GM23338 (cell line): ENCODE data around the gene DCAF4L1. TPM values are rescaled to one million over a fixed set of nuclear protein-coding genes. Genes with fewer than 3 reads are reported as not detected.

Experiments used
- ATAC-seq: fragments of 200-7000 bp; cut with Tn5 transposase; 3 replicates; pipeline ENCODE4 v1.9.1; 2020
- DNase-seq: peaks from one replicate; pipeline ENCODE4 v3.0.0-alpha.2; 2015; ENCODE audit warnings: low spot score
- H2AFZ ChIP-seq: fragments of 200-600 bp; sonication (generic); 2 replicates; pipeline ENCODE4 v1.8.0; 2016; ENCODE audit warnings: antibody characterized with exemption, mild to moderate bottlenecking, moderate library complexity
- H3F3A ChIP-seq: fragments of 200-600 bp; sonication (generic); replicated peaks from 2 replicates; pipeline ENCODE4 v1.8.0; 2017; ENCODE audit warnings: antibody characterized with exemption, mixed run types, low read depth
- H3K27ac ChIP-seq: fragments of 200-600 bp; sonication (generic); 2 replicates; pipeline ENCODE4 v1.6.1; 2016; ENCODE audit warnings: low read depth
- H3K27me3 ChIP-seq: fragments of 200-600 bp; sonication (generic); 2 replicates; pipeline ENCODE4 v1.8.0; 2016; ENCODE audit warnings: mild to moderate bottlenecking, mixed run types, moderate library complexity; ENCODE audit not compliant: insufficient read depth
- H3K36me3 ChIP-seq: fragments of 200-600 bp; sonication (generic); 2 replicates; pipeline ENCODE4 v1.8.0; 2016; ENCODE audit warnings: mild to moderate bottlenecking; ENCODE audit not compliant: insufficient read depth
- H3K4me1 ChIP-seq: fragments of 200-600 bp; sonication (generic); 2 replicates; pipeline ENCODE4 v1.8.0; 2016; ENCODE audit warnings: mild to moderate bottlenecking, moderate library complexity; ENCODE audit not compliant: insufficient read depth
- H3K4me2 ChIP-seq: fragments of 200-600 bp; sonication (generic); 2 replicates; pipeline ENCODE4 v1.7.1; 2017; ENCODE audit warnings: mixed run types
- H3K4me3 ChIP-seq: fragments of 200-600 bp; sonication (generic); 2 replicates; pipeline ENCODE4 v1.6.1; 2016; ENCODE audit warnings: mixed run types
- H3K79me2 ChIP-seq: fragments of 200-600 bp; sonication (generic); replicated peaks from 2 replicates; pipeline ENCODE4 v1.8.0; 2017; ENCODE audit warnings: mild to moderate bottlenecking; ENCODE audit not compliant: insufficient read depth
- H3K9me2 ChIP-seq: fragments of 200-600 bp; sonication (generic); 2 replicates; pipeline ENCODE4 v1.8.0; 2017; ENCODE audit not compliant: insufficient read depth
- H4K20me1 ChIP-seq: fragments of 200-600 bp; sonication (generic); replicated peaks from 2 replicates; pipeline ENCODE4 v1.8.0; 2017; ENCODE audit warnings: mild to moderate bottlenecking; ENCODE audit not compliant: insufficient read depth
- H3K27ac Mint-ChIP-seq: 2 replicates; pipeline ENCODE4 v1.8.0; 2020; ENCODE audit warnings: inconsistent platforms, mild to moderate bottlenecking, moderate library complexity, mixed read lengths
- H3K27me3 Mint-ChIP-seq: 3 replicates; pipeline ENCODE4 v1.8.0; 2022; ENCODE audit warnings: low read depth, mild to moderate bottlenecking, moderate library complexity, mixed read lengths, inconsistent platforms; ENCODE audit not compliant: insufficient read depth, poor library complexity
- H3K36me3 Mint-ChIP-seq: 3 replicates; pipeline ENCODE4 v1.8.0; 2021; ENCODE audit warnings: low read depth, mild to moderate bottlenecking, inconsistent platforms, moderate library complexity, mixed read lengths
- H3K4me1 Mint-ChIP-seq: 3 replicates; pipeline ENCODE4 v1.8.0; 2020; ENCODE audit warnings: mild to moderate bottlenecking, inconsistent platforms, mixed read lengths
- H3K4me3 Mint-ChIP-seq: 3 replicates; pipeline ENCODE4 v1.8.0; 2021; ENCODE audit warnings: moderate library complexity, mild to moderate bottlenecking, inconsistent platforms, mixed read lengths
- H3K9me3 Mint-ChIP-seq: 3 replicates; pipeline ENCODE4 v1.8.0; 2020; ENCODE audit warnings: moderate library complexity, mild to moderate bottlenecking, inconsistent platforms, mixed read lengths
- JUNB ChIP-seq: IDR thresholded peaks from one replicate; pipeline ENCODE4 v1.6.1; 2016; ENCODE audit warnings: antibody characterized with exemption; ENCODE audit not compliant: unreplicated experiment
- polyA plus RNA-seq: library from polyadenylated mRNA; unstranded; fragments of >200 nt; fragmentation: Nextera tagmentation; extraction: Ambion mirVana; gene quantifications from 2 replicates; pipeline ENCODE4 v1.2.1, GENCODE V29; 2016
- total RNA-seq: library from RNA; depleted of rRNA; stranded (reverse); fragments of >200 nt; shearing (Covaris generic); gene quantifications from 2 replicates; pipeline ENCODE4 v1.2.3, GENCODE V29; 2014
- TF ChIP-seq, protein P1 (sequence below): fragments of 250-450 bp; sonication (Bioruptor Pico); IDR thresholded peaks from 2 replicates; pipeline ENCODE4 v1.5.0; 2020; ENCODE audit warnings: mild to moderate bottlenecking, moderate library complexity
- TF ChIP-seq, protein P2 (sequence below): IDR thresholded peaks from 2 replicates; pipeline ENCODE4 v1.6.1; 2016; ENCODE audit warnings: antibody characterized with exemption
- TF ChIP-seq, protein P3 (sequence below), 2 experiments: fragments of 200-600 bp in 1 of 2; sonication (generic) in 1 of 2; conservative IDR thresholded peaks; 2 replicates each; pipeline versions ENCODE4 v1.5.1 to v1.6.1; 2016 to 2017; ENCODE audit warnings: antibody characterized with exemption in 2 of 2, low read depth in 2 of 2, mild to moderate bottlenecking in 2 of 2, moderate library complexity in 1 of 2

The DCAF4L1 gene
- total and polyA plus RNA-seq, 2 experiments from 2014 or later = 0.55 to 0.63 TPM

DNA sequence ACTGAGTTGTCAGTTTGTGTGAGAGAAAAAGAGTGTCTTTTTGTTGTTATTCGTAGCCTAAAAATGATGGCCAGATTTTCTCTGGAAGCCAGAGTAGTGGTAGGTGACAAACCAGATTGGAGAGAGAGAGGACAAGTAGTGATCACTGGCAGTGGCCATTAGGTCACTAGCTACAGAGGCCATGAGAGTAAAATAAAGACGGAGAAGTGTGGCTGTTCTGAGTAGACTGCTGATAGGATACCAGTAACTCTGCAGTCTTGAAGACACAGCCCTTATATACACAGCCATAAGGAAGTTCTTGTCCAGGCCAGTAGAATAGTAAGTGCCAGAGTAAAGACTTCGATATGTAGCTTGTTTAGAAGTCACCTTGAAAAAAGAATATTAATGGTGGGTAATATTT is 16.5 kb downstream of the DCAF4L1 start (continued):
- TF ChIP-seq, protein P1, sequence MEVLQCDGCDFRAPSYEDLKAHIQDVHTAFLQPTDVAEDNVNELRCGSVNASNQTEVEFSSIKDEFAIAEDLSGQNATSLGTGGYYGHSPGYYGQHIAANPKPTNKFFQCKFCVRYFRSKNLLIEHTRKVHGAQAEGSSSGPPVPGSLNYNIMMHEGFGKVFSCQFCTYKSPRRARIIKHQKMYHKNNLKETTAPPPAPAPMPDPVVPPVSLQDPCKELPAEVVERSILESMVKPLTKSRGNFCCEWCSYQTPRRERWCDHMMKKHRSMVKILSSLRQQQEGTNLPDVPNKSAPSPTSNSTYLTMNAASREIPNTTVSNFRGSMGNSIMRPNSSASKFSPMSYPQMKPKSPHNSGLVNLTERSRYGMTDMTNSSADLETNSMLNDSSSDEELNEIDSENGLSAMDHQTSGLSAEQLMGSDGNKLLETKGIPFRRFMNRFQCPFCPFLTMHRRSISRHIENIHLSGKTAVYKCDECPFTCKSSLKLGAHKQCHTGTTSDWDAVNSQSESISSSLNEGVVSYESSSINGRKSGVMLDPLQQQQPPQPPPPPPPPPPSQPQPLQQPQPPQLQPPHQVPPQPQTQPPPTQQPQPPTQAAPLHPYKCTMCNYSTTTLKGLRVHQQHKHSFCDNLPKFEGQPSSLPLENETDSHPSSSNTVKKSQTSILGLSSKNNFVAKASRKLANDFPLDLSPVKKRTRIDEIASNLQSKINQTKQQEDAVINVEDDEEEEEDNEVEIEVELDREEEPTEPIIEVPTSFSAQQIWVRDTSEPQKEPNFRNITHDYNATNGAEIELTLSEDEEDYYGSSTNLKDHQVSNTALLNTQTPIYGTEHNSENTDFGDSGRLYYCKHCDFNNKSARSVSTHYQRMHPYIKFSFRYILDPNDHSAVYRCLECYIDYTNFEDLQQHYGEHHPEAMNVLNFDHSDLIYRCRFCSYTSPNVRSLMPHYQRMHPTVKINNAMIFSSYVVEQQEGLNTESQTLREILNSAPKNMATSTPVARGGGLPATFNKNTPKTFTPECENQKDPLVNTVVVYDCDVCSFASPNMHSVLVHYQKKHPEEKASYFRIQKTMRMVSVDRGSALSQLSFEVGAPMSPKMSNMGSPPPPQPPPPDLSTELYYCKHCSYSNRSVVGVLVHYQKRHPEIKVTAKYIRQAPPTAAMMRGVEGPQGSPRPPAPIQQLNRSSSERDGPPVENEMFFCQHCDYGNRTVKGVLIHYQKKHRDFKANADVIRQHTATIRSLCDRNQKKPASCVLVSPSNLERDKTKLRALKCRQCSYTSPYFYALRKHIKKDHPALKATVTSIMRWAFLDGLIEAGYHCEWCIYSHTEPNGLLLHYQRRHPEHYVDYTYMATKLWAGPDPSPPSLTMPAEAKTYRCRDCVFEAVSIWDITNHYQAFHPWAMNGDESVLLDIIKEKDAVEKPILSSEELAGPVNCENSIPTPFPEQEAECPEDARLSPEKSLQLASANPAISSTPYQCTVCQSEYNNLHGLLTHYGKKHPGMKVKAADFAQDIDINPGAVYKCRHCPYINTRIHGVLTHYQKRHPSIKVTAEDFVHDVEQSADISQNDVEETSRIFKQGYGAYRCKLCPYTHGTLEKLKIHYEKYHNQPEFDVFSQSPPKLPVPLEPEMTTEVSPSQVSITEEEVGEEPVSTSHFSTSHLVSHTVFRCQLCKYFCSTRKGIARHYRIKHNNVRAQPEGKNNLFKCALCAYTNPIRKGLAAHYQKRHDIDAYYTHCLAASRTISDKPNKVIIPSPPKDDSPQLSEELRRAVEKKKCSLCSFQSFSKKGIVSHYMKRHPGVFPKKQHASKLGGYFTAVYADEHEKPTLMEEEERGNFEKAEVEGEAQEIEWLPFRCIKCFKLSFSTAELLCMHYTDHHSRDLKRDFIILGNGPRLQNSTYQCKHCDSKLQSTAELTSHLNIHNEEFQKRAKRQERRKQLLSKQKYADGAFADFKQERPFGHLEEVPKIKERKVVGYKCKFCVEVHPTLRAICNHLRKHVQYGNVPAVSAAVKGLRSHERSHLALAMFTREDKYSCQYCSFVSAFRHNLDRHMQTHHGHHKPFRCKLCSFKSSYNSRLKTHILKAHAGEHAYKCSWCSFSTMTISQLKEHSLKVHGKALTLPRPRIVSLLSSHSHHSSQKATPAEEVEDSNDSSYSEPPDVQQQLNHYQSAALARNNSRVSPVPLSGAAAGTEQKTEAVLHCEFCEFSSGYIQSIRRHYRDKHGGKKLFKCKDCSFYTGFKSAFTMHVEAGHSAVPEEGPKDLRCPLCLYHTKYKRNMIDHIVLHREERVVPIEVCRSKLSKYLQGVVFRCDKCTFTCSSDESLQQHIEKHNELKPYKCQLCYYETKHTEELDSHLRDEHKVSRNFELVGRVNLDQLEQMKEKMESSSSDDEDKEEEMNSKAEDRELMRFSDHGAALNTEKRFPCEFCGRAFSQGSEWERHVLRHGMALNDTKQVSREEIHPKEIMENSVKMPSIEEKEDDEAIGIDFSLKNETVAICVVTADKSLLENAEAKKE (CRISPR knock-in tag) = no peak
- TF ChIP-seq JUNB = no peak

DNA sequence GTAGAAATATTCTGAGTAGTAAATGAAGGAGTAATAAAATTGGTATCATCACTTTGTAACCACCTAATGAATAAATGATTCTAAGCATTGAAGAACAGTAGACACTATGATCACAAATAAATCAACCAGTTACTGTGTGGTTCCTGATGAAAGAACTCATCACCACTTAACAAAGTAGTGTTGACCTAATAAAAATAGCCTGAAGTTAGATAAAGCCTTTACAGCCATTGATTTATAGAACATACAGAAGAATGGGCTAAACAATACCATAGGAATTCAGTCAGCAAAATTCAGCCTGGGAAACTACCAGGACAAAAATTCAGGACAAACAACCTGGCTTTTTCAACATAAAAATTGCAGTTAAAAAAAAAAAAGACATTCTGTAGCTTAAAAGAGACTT is 17.8 kb downstream of the DCAF4L1 start:
- Histone ChIP-seq H3K27ac (no peak overlapping the region), H3K36me3 (no peaks in the 10 kb centered on the region), H3K4me1 (no peaks in the 10 kb centered on the region), H3F3A (no peaks in the 10 kb centered on the region; the same call in 1 of the 2 replicates), H2AFZ (no peak overlapping the region), H3K27me3 (no peaks in the 10 kb centered on the region), H3K4me2 (no peak overlapping the region), H4K20me1 (peaks cover 8% of the 10 kb centered on the region), H3K79me2 (peaks cover 70% of the 10 kb centered on the region), H3K9me2 (no peaks in the 10 kb centered on the region), H3K4me3 (no peak overlapping the region)
- H3K27ac Mint-ChIP-seq = no peak overlapping the region
- ATAC-seq (no peak), DNase-seq (no peak)
- H3K4me1 Mint-ChIP-seq = peaks cover 2% of the 10 kb centered on the region; the same call in 1 of the 3 replicates
- no peak overlapping the region for H3K4me3 Mint-ChIP-seq
- H3K27me3 Mint-ChIP-seq = peaks cover 2% of the 10 kb centered on the region
- no peaks in the 10 kb centered on the region for H3K9me3 Mint-ChIP-seq
- H3K36me3 Mint-ChIP-seq = no peaks in the 10 kb centered on the region; the same call in 2 of the 3 replicates
- TF ChIP-seq JUNB = no peak
- TF ChIP-seq, protein P2, sequence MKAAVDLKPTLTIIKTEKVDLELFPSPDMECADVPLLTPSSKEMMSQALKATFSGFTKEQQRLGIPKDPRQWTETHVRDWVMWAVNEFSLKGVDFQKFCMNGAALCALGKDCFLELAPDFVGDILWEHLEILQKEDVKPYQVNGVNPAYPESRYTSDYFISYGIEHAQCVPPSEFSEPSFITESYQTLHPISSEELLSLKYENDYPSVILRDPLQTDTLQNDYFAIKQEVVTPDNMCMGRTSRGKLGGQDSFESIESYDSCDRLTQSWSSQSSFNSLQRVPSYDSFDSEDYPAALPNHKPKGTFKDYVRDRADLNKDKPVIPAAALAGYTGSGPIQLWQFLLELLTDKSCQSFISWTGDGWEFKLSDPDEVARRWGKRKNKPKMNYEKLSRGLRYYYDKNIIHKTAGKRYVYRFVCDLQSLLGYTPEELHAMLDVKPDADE = no peak
- TF ChIP-seq, protein P3, sequence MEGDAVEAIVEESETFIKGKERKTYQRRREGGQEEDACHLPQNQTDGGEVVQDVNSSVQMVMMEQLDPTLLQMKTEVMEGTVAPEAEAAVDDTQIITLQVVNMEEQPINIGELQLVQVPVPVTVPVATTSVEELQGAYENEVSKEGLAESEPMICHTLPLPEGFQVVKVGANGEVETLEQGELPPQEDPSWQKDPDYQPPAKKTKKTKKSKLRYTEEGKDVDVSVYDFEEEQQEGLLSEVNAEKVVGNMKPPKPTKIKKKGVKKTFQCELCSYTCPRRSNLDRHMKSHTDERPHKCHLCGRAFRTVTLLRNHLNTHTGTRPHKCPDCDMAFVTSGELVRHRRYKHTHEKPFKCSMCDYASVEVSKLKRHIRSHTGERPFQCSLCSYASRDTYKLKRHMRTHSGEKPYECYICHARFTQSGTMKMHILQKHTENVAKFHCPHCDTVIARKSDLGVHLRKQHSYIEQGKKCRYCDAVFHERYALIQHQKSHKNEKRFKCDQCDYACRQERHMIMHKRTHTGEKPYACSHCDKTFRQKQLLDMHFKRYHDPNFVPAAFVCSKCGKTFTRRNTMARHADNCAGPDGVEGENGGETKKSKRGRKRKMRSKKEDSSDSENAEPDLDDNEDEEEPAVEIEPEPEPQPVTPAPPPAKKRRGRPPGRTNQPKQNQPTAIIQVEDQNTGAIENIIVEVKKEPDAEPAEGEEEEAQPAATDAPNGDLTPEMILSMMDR (conservative IDR thresholded peaks at IDR 0.05; ENCODE audit: low read depth in 2 of 2) = no peak
